Duodenal mucosa (tissue), 2 donors: ENCODE measurements around the gene HYAL2.

ENCODE experiments used
- H3K27ac ChIP-seq: one replicate; pipeline ENCODE4 v1.7.0; 2013; ENCODE audit warnings: low read depth, low read length
- H3K27me3 ChIP-seq, 2 donors: one replicate each; pipeline ENCODE4 v1.7.0; 2013; ENCODE audit warnings: low read length in 2 of 2, control low read depth in 1 of 2; ENCODE audit not compliant: insufficient read depth in 2 of 2, control insufficient read depth in 1 of 2
- H3K36me3 ChIP-seq, 2 donors: one replicate each; pipeline ENCODE4 v1.7.0; 2013; ENCODE audit warnings: low read length in 2 of 2, control low read depth in 1 of 2; ENCODE audit not compliant: insufficient read depth in 2 of 2, control insufficient read depth in 1 of 2
- H3K4me1 ChIP-seq, 2 donors: one replicate each; pipeline ENCODE4 v1.7.0; 2013; ENCODE audit warnings: low read length in 2 of 2, control low read depth in 1 of 2; ENCODE audit not compliant: insufficient read depth in 2 of 2, control insufficient read depth in 1 of 2
- H3K4me3 ChIP-seq, 2 donors: one replicate each; pipeline ENCODE4 v1.7.0; 2013; ENCODE audit warnings: low read length in 2 of 2, low read depth in 1 of 2
- H3K9ac ChIP-seq, 2 donors: one replicate each; pipeline ENCODE4 v1.7.0; 2013; ENCODE audit warnings: low read length in 2 of 2, low read depth in 1 of 2
- H3K9me3 ChIP-seq, 2 donors: one replicate each; pipeline ENCODE4 v1.7.0; 2013; ENCODE audit warnings: low read length in 2 of 2, control low read depth in 1 of 2; ENCODE audit not compliant: control insufficient read depth in 1 of 2

HYAL2 gene

DNA sequence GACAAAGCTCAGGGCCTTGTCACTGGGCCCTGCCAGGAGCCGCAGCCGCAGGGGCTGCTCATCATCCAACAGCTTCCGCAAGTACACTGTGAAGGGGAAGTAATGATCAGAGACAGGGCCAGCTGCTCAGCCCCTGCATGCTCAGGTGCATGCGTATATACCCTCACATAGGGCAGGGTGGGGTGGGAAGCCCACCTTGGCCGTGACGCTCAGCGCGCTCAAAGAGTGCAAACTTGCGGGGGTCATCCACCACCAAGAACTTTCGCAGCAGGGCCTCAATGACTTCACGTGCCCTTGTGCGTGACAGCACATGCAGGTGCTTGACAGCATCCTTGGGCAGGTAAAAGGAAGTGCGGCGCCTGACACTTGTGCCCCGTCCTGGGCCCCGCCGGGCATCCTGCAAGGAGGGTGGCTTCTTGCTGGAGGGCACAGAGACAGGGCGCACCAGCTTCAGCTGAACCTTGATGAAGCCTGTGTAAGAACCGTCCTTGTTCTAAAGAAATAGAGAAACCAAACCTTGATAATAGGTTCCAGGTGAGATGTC lies 8.9 kb upstream of the HYAL2 start:
- no peak overlapping the region for H3K27ac ChIP-seq
- H3K9ac ChIP-seq, result no peak overlapping the region
- no peaks in the 10 kb centered on the region for H3K27me3 ChIP-seq
- H3K9me3 ChIP-seq, result no peaks in the 10 kb centered on the region
- H3K36me3 ChIP-seq, result peaks cover 25 to 41% of the 10 kb centered on the region in 2 donors
- no peak overlapping the region for H3K4me3 ChIP-seq
- H3K4me1 ChIP-seq, result peaks cover 29 to 50% of the 10 kb centered on the region in 2 donors

GRCh38 chr3:50330330-50330729 lies 7.8 kb upstream of the HYAL2 start:
- H3K9me3 ChIP-seq, result no peaks in the 10 kb centered on the region
- H3K4me3 ChIP-seq, result no peak overlapping the region
- no peaks in the 10 kb centered on the region for H3K27me3 ChIP-seq
- H3K9ac ChIP-seq, result no peak overlapping the region
- peaks cover 28 to 52% of the 10 kb centered on the region in 2 donors for H3K36me3 ChIP-seq
- no peak overlapping the region for H3K27ac ChIP-seq
- peaks cover 22 to 39% of the 10 kb centered on the region in 2 donors for H3K4me1 ChIP-seq

GRCh38 chr3:50327943-50328691 lies 5.6 kb upstream of the HYAL2 start, which contains the start of gene TUSC2:
TUSC2 (minus strand) TSS chr3:50328223; CDS start chr3:50328099, 124 bp downstream.
- H3K9ac ChIP-seq, result peak within 1 kb of the TSS; percentile 91
- H3K4me3 ChIP-seq, result peak within 1 kb of the TSS; percentile 85 to 90
- no peaks in the 10 kb centered on the region for H3K27me3 ChIP-seq
- H3K4me1 ChIP-seq, result peaks cover 17 to 40% of the 10 kb centered on the region in 2 donors
- H3K36me3 ChIP-seq, result peaks cover 28 to 47% of the 10 kb centered on the region in 2 donors
- H3K9me3 ChIP-seq, result no peaks in the 10 kb centered on the region
- peak within 1 kb of the TSS; percentile 78 for H3K27ac ChIP-seq

DNA sequence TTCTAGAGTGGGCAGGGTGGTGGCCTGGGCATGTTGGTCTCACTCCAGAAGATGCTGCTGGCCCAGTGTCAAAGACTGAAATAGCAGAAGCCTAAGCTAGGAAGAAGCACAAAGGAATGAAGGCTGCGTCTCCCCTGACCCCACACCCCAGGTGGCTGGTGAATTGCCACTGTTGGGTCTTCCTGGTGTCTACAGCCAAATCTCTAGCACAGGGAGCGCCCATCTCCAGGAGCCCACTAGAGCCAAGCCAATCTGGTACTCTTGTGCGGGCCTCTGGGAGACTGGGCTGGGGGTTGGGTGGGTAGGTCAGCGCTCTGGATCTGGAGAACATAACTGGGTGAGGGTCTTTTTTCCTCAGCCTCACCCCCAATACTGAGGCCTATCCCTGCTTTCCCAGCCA lies 4.6 kb upstream of the HYAL2 start:
- Histone ChIP-seq H3K9me3 (no peaks in the 10 kb centered on the region), H3K4me1 (peaks cover 24 to 48% of the 10 kb centered on the region in 2 donors), H3K9ac (peak overlapping the region; percentile 91), H3K4me3 (peak overlapping the region; percentile 85 to 90), H3K36me3 (peaks cover 28 to 42% of the 10 kb centered on the region in 2 donors), H3K27me3 (no peaks in the 10 kb centered on the region), H3K27ac (no peak overlapping the region)

DNA sequence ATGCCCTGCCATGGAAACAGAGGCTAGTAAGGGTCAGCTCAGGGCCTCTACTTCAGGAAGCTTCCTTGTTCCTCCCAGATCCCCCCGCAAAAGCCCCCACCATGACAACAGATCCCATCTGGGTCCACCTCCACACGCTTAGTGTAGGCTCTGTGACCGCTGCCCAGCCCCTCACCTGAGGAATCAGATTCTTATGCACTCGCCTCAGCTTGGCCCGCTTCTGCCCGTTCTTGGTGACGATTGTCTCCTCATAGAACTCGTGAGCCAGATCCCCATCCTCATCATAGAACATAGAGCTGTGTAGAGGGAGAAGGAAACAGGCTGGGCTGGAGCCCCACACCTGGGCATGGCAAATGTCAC lies 3.6 kb upstream of the HYAL2 start:
- H3K9ac ChIP-seq, result no peak overlapping the region
- H3K4me1 ChIP-seq, result peaks cover 29 to 52% of the 10 kb centered on the region in 2 donors
- H3K36me3 ChIP-seq, result peaks cover 19 to 32% of the 10 kb centered on the region in 2 donors
- no peaks in the 10 kb centered on the region for H3K9me3 ChIP-seq
- no peak overlapping the region for H3K4me3 ChIP-seq
- no peaks in the 10 kb centered on the region for H3K27me3 ChIP-seq
- H3K27ac ChIP-seq, result no peak overlapping the region

- H3K4me1 ChIP-seq, result peaks cover 29 to 53% of the 10 kb centered on the region in 2 donors
- no peak overlapping the region for H3K27ac ChIP-seq
These were observed 3.1 kb upstream of the HYAL2 start for GRCh38 chr3:50325497-50326181.

DNA sequence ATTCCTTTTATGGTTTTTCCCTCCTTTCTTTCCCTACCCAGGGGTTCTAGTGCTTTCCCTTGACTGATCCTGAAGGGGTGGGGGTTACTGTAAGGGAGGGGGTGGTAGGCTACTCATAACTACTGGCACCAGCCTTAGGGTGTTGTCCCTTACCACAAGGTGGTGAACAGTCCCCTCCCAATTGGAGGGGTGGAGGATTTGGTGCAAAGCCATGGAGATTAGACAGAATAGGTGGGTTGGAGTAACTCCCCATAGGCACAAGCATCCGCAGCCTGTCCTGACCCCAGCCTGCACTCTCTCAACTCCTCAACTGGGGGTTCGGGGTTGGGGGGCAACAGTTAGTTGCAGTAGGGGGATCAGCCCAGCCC lies 2.6 kb upstream of the HYAL2 start:
- Histone ChIP-seq H3K36me3 (peaks cover 9 to 21% of the 10 kb centered on the region in 2 donors), H3K27me3 (no peaks in the 10 kb centered on the region), H3K4me1 (peaks cover 35 to 58% of the 10 kb centered on the region in 2 donors), H3K4me3 (no peak overlapping the region), H3K27ac (no peak overlapping the region), H3K9me3 (no peaks in the 10 kb centered on the region), H3K9ac (no peak overlapping the region)

More at GRCh38 chr3:50325497-50326181, 3.1 kb upstream of the HYAL2 start:
- peaks cover 14 to 27% of the 10 kb centered on the region in 2 donors for H3K36me3 ChIP-seq
- H3K9ac ChIP-seq, result no peak overlapping the region
- H3K4me3 ChIP-seq, result no peak overlapping the region
- no peaks in the 10 kb centered on the region for H3K9me3 ChIP-seq
- H3K27me3 ChIP-seq, result no peaks in the 10 kb centered on the region

GRCh38 chr3:50324351-50325112 lies 2.0 kb upstream of the HYAL2 start:
- no peak overlapping the region for H3K27ac ChIP-seq

DNA sequence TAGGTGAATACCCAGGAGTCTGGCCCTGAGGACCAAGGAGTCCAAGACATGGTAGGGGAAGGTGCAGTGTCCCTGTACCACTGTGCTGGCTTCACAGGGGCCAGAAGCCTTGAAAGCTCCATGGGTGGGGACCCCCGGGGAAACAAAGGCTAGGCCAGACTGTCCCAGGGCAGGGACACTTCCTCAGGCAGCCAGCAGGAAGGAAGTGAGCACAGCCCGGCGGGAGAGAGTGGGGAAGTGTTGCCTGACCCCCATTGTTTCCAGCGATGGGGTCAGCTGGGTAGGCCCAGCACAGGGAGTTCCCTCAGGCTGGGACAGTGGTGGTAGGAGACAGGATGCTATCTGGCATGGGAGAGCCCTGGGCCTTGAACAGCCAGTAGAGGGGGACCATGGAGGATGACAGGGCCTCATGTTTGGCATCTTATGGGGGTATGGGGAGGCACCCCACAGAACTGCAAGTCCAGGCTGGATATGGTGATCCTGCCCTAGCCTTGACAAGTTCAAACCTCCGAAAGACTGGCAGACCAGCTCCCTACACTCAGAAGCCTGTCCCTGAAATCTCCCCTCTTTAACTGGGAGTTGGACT lies 1.2 kb upstream of the HYAL2 start:
- Histone ChIP-seq H3K4me1 (peaks cover 49 to 71% of the 10 kb centered on the region in 2 donors), H3K9ac (no peak overlapping the region), H3K9me3 (no peaks in the 10 kb centered on the region), H3K27me3 (no peaks in the 10 kb centered on the region), H3K4me3 (no peak overlapping the region), H3K27ac (peak overlapping the region; percentile 66), H3K36me3 (peaks cover 5 to 20% of the 10 kb centered on the region in 2 donors)

More at GRCh38 chr3:50324351-50325112, 2.0 kb upstream of the HYAL2 start:
- H3K4me3 ChIP-seq, result no peak overlapping the region
- H3K4me1 ChIP-seq, result peaks cover 40 to 64% of the 10 kb centered on the region in 2 donors
- no peaks in the 10 kb centered on the region for H3K9me3 ChIP-seq
- peaks cover 3 to 18% of the 10 kb centered on the region in 2 donors for H3K36me3 ChIP-seq
- H3K9ac ChIP-seq, result peak overlapping the region; percentile 26 to 38
- H3K27me3 ChIP-seq, result no peaks in the 10 kb centered on the region
